Lower leg skin (tissue), 4 donors: ENCODE data around the gene OMG. TPM values are rescaled to one million over a fixed set of nuclear protein-coding genes. Genes with fewer than 3 reads are reported as not detected.
"Not testable (repeated sequence)": the region's sequence is repeated elsewhere in the genome, so short reads cannot be mapped to it uniquely, and the experiment has no call there.

Experiments used
- DNase-seq, 2 donors: peaks; one replicate each; pipeline ENCODE4 v3.0.0-alpha.2; 2019; ENCODE audit warnings: low spot score in 2 of 2
- H3K4me3 ChIP-seq: fragments of 200-600 bp; sonication (generic); 2 replicates; pipeline ENCODE4 v1.5.1; 2017; ENCODE audit warnings: mild to moderate bottlenecking, low read depth; ENCODE audit not compliant: poor library complexity, severe bottlenecking
- POLR2A ChIP-seq, 2 donors: fragments of 450-650 bp; IDR thresholded peaks; one replicate each; pipeline ENCODE4 v1.6.1; 2016 to 2017; ENCODE audit warnings: antibody characterized with exemption in 2 of 2, mild to moderate bottlenecking in 1 of 2, moderate library complexity in 1 of 2
- WGBS, 2 donors: methylation state at CpG; one replicate each; pipeline ENCODE4 v1.1.5; 2018; 5-methylcytosine and 5-hydroxymethylcytosine counted together
- intact Hi-C: fragments of 100-400 bp; cut with DNase I; formaldehyde crosslinking; loops from one replicate; pipeline ENCODE4 v1.15.0; 2023; ENCODE audit warnings: low total_unique reads
- total RNA-seq, 4 donors: library from RNA; depleted of rRNA; stranded (reverse); fragments of >200 nt; gene quantifications; one replicate each; pipeline ENCODE4 v1.1.0, GENCODE V29; 2016
- TF ChIP-seq, protein P1 (sequence below), 3 donors: fragments of 450-650 bp; IDR thresholded peaks; one replicate each; pipeline ENCODE4 v1.5.1; 2016; ENCODE audit warnings: antibody characterized with exemption in 3 of 3, mild to moderate bottlenecking in 3 of 3, moderate library complexity in 2 of 3

The OMG gene
- total RNA-seq, 4 donors from 2014 or later = not detected

- TF ChIP-seq POLR2A (IDR thresholded peaks at IDR 0.05) = no peak
- TF ChIP-seq, protein P1, sequence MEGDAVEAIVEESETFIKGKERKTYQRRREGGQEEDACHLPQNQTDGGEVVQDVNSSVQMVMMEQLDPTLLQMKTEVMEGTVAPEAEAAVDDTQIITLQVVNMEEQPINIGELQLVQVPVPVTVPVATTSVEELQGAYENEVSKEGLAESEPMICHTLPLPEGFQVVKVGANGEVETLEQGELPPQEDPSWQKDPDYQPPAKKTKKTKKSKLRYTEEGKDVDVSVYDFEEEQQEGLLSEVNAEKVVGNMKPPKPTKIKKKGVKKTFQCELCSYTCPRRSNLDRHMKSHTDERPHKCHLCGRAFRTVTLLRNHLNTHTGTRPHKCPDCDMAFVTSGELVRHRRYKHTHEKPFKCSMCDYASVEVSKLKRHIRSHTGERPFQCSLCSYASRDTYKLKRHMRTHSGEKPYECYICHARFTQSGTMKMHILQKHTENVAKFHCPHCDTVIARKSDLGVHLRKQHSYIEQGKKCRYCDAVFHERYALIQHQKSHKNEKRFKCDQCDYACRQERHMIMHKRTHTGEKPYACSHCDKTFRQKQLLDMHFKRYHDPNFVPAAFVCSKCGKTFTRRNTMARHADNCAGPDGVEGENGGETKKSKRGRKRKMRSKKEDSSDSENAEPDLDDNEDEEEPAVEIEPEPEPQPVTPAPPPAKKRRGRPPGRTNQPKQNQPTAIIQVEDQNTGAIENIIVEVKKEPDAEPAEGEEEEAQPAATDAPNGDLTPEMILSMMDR (IDR thresholded peaks at IDR 0.05) = no peak
- no peak overlapping the region for H3K4me3 ChIP-seq
- no peak for DNase-seq
- intact Hi-C loops = no loop called here
- 26 to 50% methylated on average over 3 of the region's 3 CpGs for WGBS, 2 donors
Observed at GRCh38 chr17:31289790-31290189, 7.2 kb downstream of the OMG start.

DNA sequence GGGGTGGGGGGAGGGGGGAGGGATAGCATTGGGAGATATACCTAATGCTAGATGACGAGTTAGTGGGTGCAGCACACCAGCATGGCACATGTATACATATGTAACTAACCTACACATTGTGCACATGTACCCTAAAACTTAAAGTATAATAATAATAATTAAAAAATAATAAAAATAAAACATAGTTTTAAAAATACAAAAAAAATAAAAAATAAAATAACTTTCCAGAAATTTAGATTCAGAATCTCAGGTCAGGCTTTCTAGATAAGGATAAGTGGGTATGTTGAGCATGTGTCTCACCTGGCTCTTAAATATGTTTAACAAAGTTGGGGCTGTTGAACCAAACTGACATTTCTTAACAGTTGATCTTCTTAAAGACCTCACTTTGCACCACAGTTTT, 9.1 kb downstream of the OMG start:
- DNase-seq, H3K4me3 ChIP-seq, intact Hi-C loops: not testable (repeated sequence)
- WGBS, 2 donors = 100% methylated on average over 1 of the region's 1 CpG

GRCh38 chr17:31286587-31286986, 10.5 kb downstream of the OMG start:
- intact Hi-C loops = no loop called here
- WGBS, 2 donors = 86 to 89% methylated on average over 1 of the region's 1 CpG
- no peak for DNase-seq
- no peak overlapping the region for H3K4me3 ChIP-seq
- no peak for TF ChIP-seq POLR2A (IDR thresholded peaks at IDR 0.05)
- TF ChIP-seq, protein P1 (IDR thresholded peaks at IDR 0.05) = no peak

GRCh38 chr17:31283841-31284240, 13.2 kb downstream of the OMG start:
- TF ChIP-seq, protein P1 (IDR thresholded peaks at IDR 0.05) = no peak
- TF ChIP-seq POLR2A (IDR thresholded peaks at IDR 0.05) = no peak
- intact Hi-C loops = no loop called here
- no peak for DNase-seq
- H3K4me3 ChIP-seq = no peak overlapping the region

DNA sequence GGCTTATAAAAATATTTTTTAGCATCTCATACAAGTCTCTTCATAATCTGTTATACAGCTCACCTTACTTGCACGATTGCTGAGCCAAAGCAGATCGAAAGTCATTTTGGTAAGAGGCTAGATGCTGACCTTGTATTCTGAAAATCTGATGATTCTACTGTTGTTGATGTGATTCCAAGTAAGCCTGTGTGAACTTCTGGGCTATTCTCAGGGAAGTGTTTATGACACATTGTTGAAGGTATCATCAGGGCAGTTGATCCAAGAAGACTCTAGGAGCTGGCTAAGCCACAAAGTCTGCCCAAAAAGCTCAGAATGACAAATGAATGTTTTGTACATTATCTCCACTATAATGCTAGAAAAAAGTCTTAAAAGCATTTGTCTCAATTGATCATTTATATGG, 16.0 kb downstream of the OMG start:
- 91 to 97% methylated on average over 2 of the region's 2 CpGs for WGBS, 2 donors
- no peak overlapping the region for H3K4me3 ChIP-seq
- no peak for DNase-seq
- intact Hi-C loops = no loop called here
- TF ChIP-seq, protein P1 (IDR thresholded peaks at IDR 0.05) = no peak
- TF ChIP-seq POLR2A (IDR thresholded peaks at IDR 0.05) = no peak

GRCh38 chr17:31279401-31279800, 17.6 kb downstream of the OMG start:
- intact Hi-C loops = no loop called here
- 96 to 98% methylated on average over 2 of the region's 2 CpGs for WGBS, 2 donors

More at GRCh38 chr17:31279401-31279800, 17.6 kb downstream of the OMG start:
- H3K4me3 ChIP-seq = no peak overlapping the region
- TF ChIP-seq POLR2A (IDR thresholded peaks at IDR 0.05) = no peak
- TF ChIP-seq, protein P1 (IDR thresholded peaks at IDR 0.05) = no peak
- DNase-seq = no peak
